GM23248 (cell line): Measurements from ENCODE around the gene ASCL4.

Experiments used
- EZH2 ChIP-seq: fragments of 200-600 bp; sonication (generic); IDR thresholded peaks from 2 replicates; pipeline ENCODE4 v1.6.1; 2018; ENCODE audit warnings: antibody characterized with exemption, mild to moderate bottlenecking; ENCODE audit not compliant: insufficient read depth, poor library complexity, severe bottlenecking
- EZH2phosphoT487 ChIP-seq: fragments of 200-600 bp; sonication (generic); IDR thresholded peaks from 2 replicates; pipeline ENCODE4 v1.6.1; 2018; ENCODE audit warnings: antibody characterized with exemption, moderate library complexity, mild to moderate bottlenecking, low read depth; ENCODE audit not compliant: insufficient read depth

GRCh38 chr12:107780298-107780697 is 5.8 kb downstream of the ASCL4 start:
- no peak for TF ChIP-seq EZH2
- no peak for TF ChIP-seq EZH2phosphoT487
